Measurements from ENCODE around the gene STAM. TPM values are rescaled to one million over a fixed set of nuclear protein-coding genes. Genes with fewer than 3 reads are reported as not detected.

Gene STAM
- polyA plus RNA-seq, 1 experiment: 22.0 TPM

DNA sequence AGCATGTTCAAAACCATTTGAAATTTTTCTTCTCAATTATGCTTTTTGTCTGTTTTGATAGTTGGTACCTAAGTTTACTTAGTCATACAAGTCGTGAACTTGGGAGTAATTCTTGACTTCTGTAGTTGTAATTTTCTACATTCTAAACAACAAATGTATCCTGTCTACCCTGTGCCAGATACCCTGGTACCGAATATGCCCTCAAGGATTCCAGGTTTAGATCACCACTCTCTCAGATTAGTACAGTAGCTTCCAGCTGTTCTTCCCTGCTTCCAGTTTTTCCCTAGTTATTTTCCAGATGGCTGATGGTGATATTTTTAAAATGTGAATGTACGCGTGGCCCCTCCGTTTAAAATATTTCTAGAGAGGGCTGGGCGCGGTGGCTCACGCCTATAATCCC lies 6.5 kb downstream of the STAM start:
- ChIA-PET POLR2A (no interaction called here), CTCF (no interaction called here)
- no peak for TF ChIP-seq CTCF (IDR thresholded peaks at IDR 0.05; ENCODE audit: insufficient read depth, low read depth, low read length)
- Histone ChIP-seq H3K27me3 (ENCODE audit: control insufficient read depth, insufficient read depth, low read length) (no peaks in the 10 kb centered on the region), H3K36me3 (ENCODE audit: control insufficient read depth, insufficient read depth, low read length) (no peaks in the 10 kb centered on the region; the same call in 1 of the 2 replicates), H3K4me3 (ENCODE audit: low read depth, low read length) (no peak overlapping the region)
- no peak for DNase-seq (ENCODE audit: low read depth)

DNA sequence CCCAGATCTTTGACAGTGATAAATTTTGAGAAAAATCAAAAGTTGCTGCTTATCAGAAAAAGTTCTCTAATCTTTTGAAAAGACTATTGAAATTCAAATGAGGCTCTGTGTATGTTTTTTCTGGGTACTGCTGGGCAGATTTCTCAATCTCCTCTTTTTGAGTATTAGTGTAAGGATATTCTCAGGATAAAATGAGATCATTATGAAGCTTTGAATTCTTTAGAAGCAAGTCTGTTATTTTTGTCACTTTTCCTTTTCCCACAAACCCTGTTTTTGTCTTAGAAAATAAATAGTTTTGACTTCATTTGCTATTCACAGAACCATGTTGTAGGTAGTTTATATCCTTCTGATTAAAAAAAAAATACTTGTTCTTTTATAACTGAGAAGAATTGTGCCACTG lies 7.9 kb downstream of the STAM start:
- Histone ChIP-seq H3K4me3 (ENCODE audit: low read depth, low read length) (no peak overlapping the region), H3K27me3 (ENCODE audit: control insufficient read depth, insufficient read depth, low read length) (no peaks in the 10 kb centered on the region), H3K36me3 (ENCODE audit: control insufficient read depth, insufficient read depth, low read length) (no peaks in the 10 kb centered on the region; the same call in 1 of the 2 replicates)
- ChIA-PET CTCF (no interaction called here), POLR2A (no interaction called here)
- no peak for DNase-seq (ENCODE audit: low read depth)
- TF ChIP-seq CTCF (IDR thresholded peaks at IDR 0.05; ENCODE audit: insufficient read depth, low read depth, low read length): no peak

- H3K27me3 ChIP-seq (ENCODE audit: control insufficient read depth, insufficient read depth, low read length): no peaks in the 10 kb centered on the region
- POLR2A ChIA-PET: no interaction called here
- no peak for DNase-seq (ENCODE audit: low read depth)
Measured at GRCh38 chr10:17652585-17652984, 8.6 kb downstream of the STAM start.

DNA sequence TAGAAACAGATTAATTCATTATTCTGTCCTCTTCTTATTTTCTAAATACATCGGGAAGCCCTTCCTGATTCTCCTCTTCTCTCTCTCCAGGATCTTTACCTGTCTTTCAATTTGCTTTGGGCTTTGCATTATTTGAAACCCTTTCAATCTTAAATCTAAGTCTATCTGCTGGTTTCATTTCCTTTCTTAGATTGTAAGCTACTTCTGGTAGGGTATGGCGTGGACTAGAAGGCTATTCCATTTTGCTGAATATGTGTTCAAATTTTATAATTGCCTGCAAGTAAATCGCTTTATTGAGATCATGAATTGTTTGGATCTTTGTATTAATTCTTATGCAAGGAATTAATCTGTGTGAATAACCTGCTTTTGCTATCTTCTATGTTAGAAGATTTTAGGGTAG lies 11.1 kb downstream of the STAM start:
- TF ChIP-seq CTCF (IDR thresholded peaks at IDR 0.05; ENCODE audit: insufficient read depth, low read depth, low read length): no peak
- H3K36me3 ChIP-seq (ENCODE audit: control insufficient read depth, insufficient read depth, low read length): no peaks in the 10 kb centered on the region
- no peak for DNase-seq (ENCODE audit: low read depth)
- no peaks in the 10 kb centered on the region for H3K27me3 ChIP-seq (ENCODE audit: control insufficient read depth, insufficient read depth, low read length)
- ChIA-PET CTCF (interaction anchor here (0.7 kb wide), 1 partner anchor 58 kb away, joined by 3 read pairs; no protein-coding TSS in a partner anchor), POLR2A (interaction anchor here (0.6 kb wide), 1 partner anchor 11 kb away, joined by 4 read pairs; no protein-coding TSS in a partner anchor)
- H3K4me3 ChIP-seq (ENCODE audit: low read depth, low read length): no peak overlapping the region

More at GRCh38 chr10:17652585-17652984, 8.6 kb downstream of the STAM start:
- H3K4me3 ChIP-seq (ENCODE audit: low read depth, low read length): no peak overlapping the region
- no peak for TF ChIP-seq CTCF (IDR thresholded peaks at IDR 0.05; ENCODE audit: insufficient read depth, low read depth, low read length)
- no peaks in the 10 kb centered on the region; the same call in 1 of the 2 replicates for H3K36me3 ChIP-seq (ENCODE audit: control insufficient read depth, insufficient read depth, low read length)
- CTCF ChIA-PET: interaction anchor here (1.5 kb wide), 1 partner anchor 9 kb away, joined by 4 read pairs; the partner anchor contains the start of gene STAM

- Histone ChIP-seq H3K36me3 (ENCODE audit: control insufficient read depth, insufficient read depth, low read length) (no peaks in the 10 kb centered on the region), H3K4me3 (ENCODE audit: low read depth, low read length) (no peak overlapping the region), H3K27me3 (ENCODE audit: control insufficient read depth, insufficient read depth, low read length) (no peaks in the 10 kb centered on the region)
- TF ChIP-seq CTCF (IDR thresholded peaks at IDR 0.05; ENCODE audit: insufficient read depth, low read depth, low read length): no peak
- DNase-seq (ENCODE audit: low read depth): no peak
- CTCF ChIA-PET: no interaction called here
- POLR2A ChIA-PET: interaction anchor here (0.6 kb wide), 1 partner anchor 11 kb away, joined by 4 read pairs; no protein-coding TSS in a partner anchor
Measured at GRCh38 chr10:17655567-17656146, 11.7 kb downstream of the STAM start.

Measured in BJ (cell line).